H1 (cell line): ENCODE data around the gene NFASC. TPM values are rescaled to one million over a fixed set of nuclear protein-coding genes. Genes with fewer than 3 reads are reported as not detected.
A peak's percentile ranks its signal among the peaks of the same experiment; 100 is the strongest.

Source experiments
- CTCF ChIA-PET: fragments of 300-600 bp; sonication (Branson Sonifier 250); formaldehyde crosslinking; loops from one replicate; lab custom pipeline; 2021; ENCODE audit not compliant: partially characterized antibody; lab: Charles Lee
- POLR2A ChIA-PET: fragments of 300-600 bp; sonication (Branson Sonifier 250); formaldehyde crosslinking; loops from one replicate; lab custom pipeline; 2021; ENCODE audit warnings: inconsistent platforms; ENCODE audit not compliant: partially characterized antibody; lab: Charles Lee
- DNase-seq, 2 experiments: peaks; one replicate each; pipeline versions ENCODE4 v3.0.0 to v3.0.0-alpha.2; 2010 to 2022; ENCODE audit warnings: low spot score in 2 of 2, low read depth in 1 of 2, mixed read lengths in 1 of 2
- FAIRE-seq: peaks from 2 replicates; lab custom pipeline; 2011; peaks lifted over from hg19 to GRCh38; lab: Jason Lieb, UNC
- H2AFZ ChIP-seq: 2 replicates; pipeline ENCODE4 v1.8.1; 2012; ENCODE audit warnings: low read length, inconsistent platforms
- H2AK5ac ChIP-seq: 2 replicates; pipeline ENCODE4 v1.6.1; 2013; ENCODE audit warnings: low read depth, low read length
- H2BK120ac ChIP-seq: replicated peaks from 2 replicates; pipeline ENCODE3; 2013; ENCODE audit warnings: low read depth, low read length, inconsistent platforms
- H2BK12ac ChIP-seq: 2 replicates; pipeline ENCODE4 v1.6.1; 2013; ENCODE audit warnings: low read depth, low read length
- H2BK15ac ChIP-seq: 2 replicates; pipeline ENCODE4 v1.6.1; 2013; ENCODE audit warnings: low read length
- H2BK20ac ChIP-seq: 2 replicates; pipeline ENCODE4 v1.6.1; 2013; ENCODE audit warnings: low read length
- H2BK5ac ChIP-seq: 2 replicates; pipeline ENCODE4 v1.6.1; 2013; ENCODE audit warnings: low read depth, low read length
- H3K14ac ChIP-seq: 2 replicates; pipeline ENCODE4 v1.6.1; 2013; ENCODE audit warnings: inconsistent platforms; ENCODE audit not compliant: insufficient read length
- H3K18ac ChIP-seq: 2 replicates; pipeline ENCODE4 v1.6.1; 2013; ENCODE audit warnings: low read length; ENCODE audit errors: extremely low read depth
- H3K23ac ChIP-seq: 2 replicates; pipeline ENCODE4 v1.6.1; 2013; ENCODE audit warnings: inconsistent platforms; ENCODE audit not compliant: insufficient read length
- H3K23me2 ChIP-seq: 2 replicates; pipeline ENCODE4 v1.6.1; 2013; ENCODE audit warnings: low read depth, low read length
- H3K27ac ChIP-seq: 2 replicates; pipeline ENCODE4 v1.6.1; 2011; ENCODE audit warnings: low read depth, low read length, inconsistent platforms
- H3K27me3 ChIP-seq, 4 experiments: replicated peaks in 1 of 4; 1 replicate in 1 of 4; 2 replicates in 3 of 4; pipeline versions ENCODE4 v1.6.1 to v1.8.1; 2011 to 2013; ENCODE audit warnings: low read length in 3 of 4, mild to moderate bottlenecking in 3 of 4, inconsistent platforms in 2 of 4, mixed read lengths in 2 of 4, moderate library complexity in 1 of 4; ENCODE audit not compliant: control insufficient read depth in 3 of 4, insufficient read depth in 3 of 4; ENCODE audit errors: extremely low read depth in 1 of 4
- H3K36me3 ChIP-seq, 4 experiments: 2 replicates each; pipeline versions ENCODE4 v1.6.1 to v1.8.1; 2011 to 2013; ENCODE audit warnings: mild to moderate bottlenecking in 4 of 4, low read length in 3 of 4, moderate library complexity in 2 of 4, control low read depth in 1 of 4, inconsistent platforms in 1 of 4; ENCODE audit not compliant: insufficient read depth in 4 of 4, control insufficient read depth in 2 of 4
- H3K4ac ChIP-seq: replicated peaks from 2 replicates; pipeline ENCODE3; 2013; ENCODE audit warnings: low read length, low read depth, mixed read lengths, inconsistent platforms; ENCODE audit not compliant: insufficient read length
- H3K4me1 ChIP-seq, 4 experiments: replicated peaks in 1 of 4; 1 replicate in 1 of 4; 2 replicates in 3 of 4; pipeline versions ENCODE4 v1.6.1 to v1.8.1; 2011 to 2013; ENCODE audit warnings: low read length in 3 of 4, inconsistent platforms in 2 of 4, mixed read lengths in 1 of 4; ENCODE audit not compliant: insufficient read depth in 4 of 4, control insufficient read depth in 3 of 4
- H3K4me2 ChIP-seq, 2 experiments: 2 replicates each; pipeline versions ENCODE4 v1.6.1 to v1.8.1; 2011 to 2013; ENCODE audit warnings: low read depth in 2 of 2, low read length in 2 of 2, control low read depth in 1 of 2, inconsistent platforms in 1 of 2, mild to moderate bottlenecking in 1 of 2; ENCODE audit not compliant: insufficient read depth in 1 of 2
- H3K4me3 ChIP-seq, 4 experiments: fragments of 200-600, 300-600 bp in 1 of 4; sonication (generic), shearing (Covaris generic), sonication (Bioruptor Twin) in 1 of 4; 2 replicates each; pipeline versions ENCODE4 v1.5.1 to v1.8.1; 2011 to 2016; ENCODE audit warnings: low read length in 4 of 4, low read depth in 3 of 4, control low read depth in 2 of 4, inconsistent platforms in 2 of 4, mild to moderate bottlenecking in 2 of 4, mixed read lengths in 1 of 4, moderate library complexity in 1 of 4; ENCODE audit not compliant: insufficient read depth in 2 of 4; ENCODE audit errors: extremely low read depth in 1 of 4
- H3K56ac ChIP-seq: replicated peaks from 2 replicates; pipeline ENCODE3; 2013; ENCODE audit warnings: low read depth, mild to moderate bottlenecking, mixed read lengths, low read length, inconsistent platforms; ENCODE audit not compliant: insufficient read length
- H3K79me1 ChIP-seq: 2 replicates; pipeline ENCODE4 v1.6.1; 2013; ENCODE audit warnings: low read depth, low read length, control low read depth
- H3K79me2 ChIP-seq, 2 experiments: 2 replicates each; pipeline versions ENCODE4 v1.6.1 to v1.8.1; 2012 to 2013; ENCODE audit warnings: low read length in 2 of 2, mild to moderate bottlenecking in 2 of 2, inconsistent platforms in 1 of 2; ENCODE audit not compliant: insufficient read depth in 2 of 2, control insufficient read depth in 1 of 2
- H3K9ac ChIP-seq, 4 experiments: replicated peaks in 1 of 4; 1 replicate in 1 of 4; 2 replicates in 3 of 4; pipeline versions ENCODE4 v1.6.1 to v1.8.1; 2011 to 2013; ENCODE audit warnings: low read depth in 3 of 4, low read length in 3 of 4, control low read depth in 2 of 4, mild to moderate bottlenecking in 2 of 4, moderate library complexity in 2 of 4, inconsistent platforms in 1 of 4; ENCODE audit errors: extremely low read depth in 1 of 4
- H3K9me3 ChIP-seq, 2 experiments: 2 replicates each; pipeline versions ENCODE4 v1.6.1 to v1.8.1; 2012 to 2013; ENCODE audit warnings: mild to moderate bottlenecking in 2 of 2, moderate library complexity in 2 of 2, control low read depth in 1 of 2, inconsistent platforms in 1 of 2, low read depth in 1 of 2, low read length in 1 of 2, mixed read lengths in 1 of 2; ENCODE audit not compliant: insufficient read depth in 2 of 2
- H4K20me1 ChIP-seq, 2 experiments: replicated peaks in 1 of 2; 2 replicates each; pipeline versions ENCODE3 to v1.8.1; 2011 to 2013; ENCODE audit warnings: inconsistent platforms in 2 of 2, low read length in 2 of 2, mild to moderate bottlenecking in 1 of 2; ENCODE audit not compliant: insufficient read depth in 2 of 2, control insufficient read depth in 1 of 2
- H4K5ac ChIP-seq: 2 replicates; pipeline ENCODE4 v1.6.1; 2013; ENCODE audit warnings: low read length, low read depth, mixed read lengths, inconsistent platforms; ENCODE audit not compliant: insufficient read length
- H4K8ac ChIP-seq: 2 replicates; pipeline ENCODE4 v1.8.0; 2013; ENCODE audit warnings: mild to moderate bottlenecking, moderate library complexity, low read length, inconsistent platforms; ENCODE audit not compliant: insufficient read depth; ENCODE audit errors: extremely low read depth
- H4K91ac ChIP-seq: replicated peaks from 2 replicates; pipeline ENCODE3; 2013; ENCODE audit warnings: low read length, mixed read lengths, inconsistent platforms; ENCODE audit not compliant: insufficient read length
- PHF8 ChIP-seq: fragments of 200-600 bp; sonication (generic); conservative IDR thresholded peaks from 2 replicates; pipeline ENCODE4 v1.7.1; 2012; ENCODE audit warnings: low read depth, mild to moderate bottlenecking, inconsistent platforms, low read length, moderate library complexity
- WGBS, 2 experiments: shearing (Covaris generic) in 1 of 2; methylation state at CpG; one replicate each; pipeline versions ENCODE4 v1.1.6 to v1.1.7; 2013 to 2015; ENCODE audit warnings: low lambda C conversion rate in 2 of 2, mixed read lengths in 2 of 2, inconsistent platforms in 1 of 2, low coverage in 1 of 2, missing lambda C conversion rate in 1 of 2; ENCODE audit not compliant: insufficient replicate concordance in 2 of 2, insufficient coverage in 1 of 2, insufficient read length in 1 of 2; ENCODE audit errors: extremely low coverage in 1 of 2, missing lambda C conversion rate in 1 of 2; 5-methylcytosine and 5-hydroxymethylcytosine counted together
- polyA plus RNA-seq, 7 experiments: library from polyadenylated mRNA; depleted of rRNA in 3 of 7; stranded (reverse) in 5 of 7; unstranded in 2 of 7; fragments of >200 nt in 5 of 7; fragments of 200-250 nt in 2 of 7; gene quantifications; 1 replicate in 5 of 7; 2 replicates in 1 of 7; 4 replicates in 1 of 7; pipeline versions ENCODE4 v1.2.1 to v1.2.3, GENCODE V29; 2011 to 2013; ENCODE audit warnings: missing spikeins in 2 of 7, mixed read lengths in 2 of 7
- total RNA-seq: library from RNA; stranded (reverse); fragmentation: NEBNext Ultra II Directional; extraction: Animal tissue kit (Norgen Biotek cat#: 25700); gene quantifications from 2 replicates; pipeline ENCODE4 v1.2.1, GENCODE V29; 2021

The NFASC gene
- total and polyA plus RNA-seq, 2 of the 8 experiments (the other 6 are each of a cell fraction or from before 2014, with no cell fraction given) = 5.0 to 15.2 TPM

GRCh38 chr1:204920967-204921366 lies 50.3 kb downstream of the NFASC start:
- H3K79me2 ChIP-seq = no peaks in the 10 kb centered on the region
- H3K36me3 ChIP-seq = no peaks in the 10 kb centered on the region
- no peak overlapping the region for H4K5ac ChIP-seq
- ChIA-PET POLR2A (interaction anchor here (1.2 kb wide), 1 partner anchor 9 kb away, joined by 4 read pairs; no protein-coding TSS in a partner anchor), CTCF (interaction anchor here (1.0 to 1.3 kb wide), 2 partner anchors 20 to 45 kb away, joined by 3 to 4 read pairs; no protein-coding TSS in a partner anchor)
- no peaks in the 10 kb centered on the region for H3K9me3 ChIP-seq
- no peak overlapping the region for H3K56ac ChIP-seq
- no peak overlapping the region for H2AK5ac ChIP-seq
- peak overlapping the region; percentile 19; the same call in 1 of the 2 replicates for H2BK12ac ChIP-seq
- FAIRE-seq (no peak), DNase-seq (no peak)
- H3K4me3 ChIP-seq = no peak overlapping the region
- no peak overlapping the region for H4K91ac ChIP-seq
- H3K79me1 ChIP-seq = no peaks in the 10 kb centered on the region
- H3K27ac ChIP-seq = no peak overlapping the region
- H2BK20ac ChIP-seq = 0 out of 2 replicates have a peak overlapping the region, but pooled peaks have one; percentile 6
- H3K18ac ChIP-seq = no peak overlapping the region
- H3K23ac ChIP-seq = no peak overlapping the region
- no peak for TF ChIP-seq PHF8
- no peaks in the 10 kb centered on the region for H4K20me1 ChIP-seq
- no peak overlapping the region for H3K4me2 ChIP-seq
- H4K8ac ChIP-seq = no peak overlapping the region
- no peak overlapping the region for H3K4ac ChIP-seq
- H2BK120ac ChIP-seq = no peak overlapping the region
- no peak overlapping the region for H3K14ac ChIP-seq
- 88% methylated on average over 7 of the region's 7 CpGs; no CpG with 5 or more reads in 1 of the 2 experiments for WGBS, 2 experiments
- H3K4me1 ChIP-seq = peaks cover 16 to 28% (median 23%) of the 10 kb centered on the region in 4 experiments
- H3K23me2 ChIP-seq = no peaks in the 10 kb centered on the region
- H2AFZ ChIP-seq = no peak overlapping the region
- no peaks in the 10 kb centered on the region for H3K27me3 ChIP-seq
- H2BK5ac ChIP-seq = no peak overlapping the region
- no peak overlapping the region for H3K9ac ChIP-seq
- H2BK15ac ChIP-seq = 0 out of 2 replicates have a peak overlapping the region, but pooled peaks have one; percentile 9
